ENCODE measurements around the gene VPS13C.

Gene VPS13C

GRCh38 chr15:61857169-61857829 is 202.9 kb downstream of the VPS13C start:
- H4K20me1 ChIP-seq (ENCODE audit: control insufficient read depth, insufficient read depth, low read depth, low read length): no peaks in the 10 kb centered on the region
- H3K79me2 ChIP-seq (ENCODE audit: control insufficient read depth, low read length): no peaks in the 10 kb centered on the region
- no peak overlapping the region for H3K27ac ChIP-seq (ENCODE audit: low read depth, low read length)
- no peaks in the 10 kb centered on the region for H3K9me3 ChIP-seq (ENCODE audit: control insufficient read depth, insufficient read depth, low read length)
- no peaks in the 10 kb centered on the region for H3F3A ChIP-seq (ENCODE audit: control insufficient read depth, insufficient read depth)
- H3K36me3 ChIP-seq (ENCODE audit: control insufficient read depth, low read length): 0 out of 2 replicates have a peak, but pooled peaks cover 3% of the 10 kb centered on the region
- no peak for TF ChIP-seq CTCF (IDR thresholded peaks at IDR 0.05; ENCODE audit: low read depth, low read length, poor library complexity, severe bottlenecking)
- TF ChIP-seq EZH2phosphoT487 (IDR thresholded peaks at IDR 0.05; ENCODE audit: borderline replicate concordance, low read length): no peak
- H3K4me3 ChIP-seq (ENCODE audit: low read length): 0 out of 2 replicates have a peak overlapping the region, but pooled peaks have one; percentile 3
- H3K4me1 ChIP-seq (ENCODE audit: control insufficient read depth, low read length): peaks cover 13% of the 10 kb centered on the region
- no peaks in the 10 kb centered on the region for H3K9me2 ChIP-seq (replicated peaks; ENCODE audit: control insufficient read depth, low read length)
- peak overlapping the region; percentile 14; the same call in 1 of the 2 replicates for H3K4me2 ChIP-seq (ENCODE audit: low read length)
- no peaks in the 10 kb centered on the region for H3K27me3 ChIP-seq (ENCODE audit: control insufficient read depth, low read length)

- Histone ChIP-seq H3K4me2 (ENCODE audit: low read length) (no peak overlapping the region), H3K79me2 (ENCODE audit: control insufficient read depth, low read length) (no peaks in the 10 kb centered on the region), H3K4me1 (ENCODE audit: control insufficient read depth, low read length) (peaks cover 13% of the 10 kb centered on the region), H3K27me3 (ENCODE audit: control insufficient read depth, low read length) (no peaks in the 10 kb centered on the region), H4K20me1 (ENCODE audit: control insufficient read depth, insufficient read depth, low read depth, low read length) (no peaks in the 10 kb centered on the region), H3F3A (ENCODE audit: control insufficient read depth, insufficient read depth) (no peaks in the 10 kb centered on the region), H3K9me2 (replicated peaks; ENCODE audit: control insufficient read depth, low read length) (no peaks in the 10 kb centered on the region), H3K4me3 (ENCODE audit: low read length) (no peak overlapping the region), H3K9me3 (ENCODE audit: control insufficient read depth, insufficient read depth, low read length) (no peaks in the 10 kb centered on the region), H3K36me3 (ENCODE audit: control insufficient read depth, low read length) (0 out of 2 replicates have a peak, but pooled peaks cover 3% of the 10 kb centered on the region), H3K27ac (ENCODE audit: low read depth, low read length) (no peak overlapping the region)
- TF ChIP-seq CTCF (IDR thresholded peaks at IDR 0.05; ENCODE audit: low read depth, low read length, poor library complexity, severe bottlenecking) (no peak), EZH2phosphoT487 (IDR thresholded peaks at IDR 0.05; ENCODE audit: borderline replicate concordance, low read length) (no peak)
Measured at GRCh38 chr15:61856295-61856694, 204.0 kb downstream of the VPS13C start.

- Histone ChIP-seq H3K4me3 (ENCODE audit: low read length) (no peak overlapping the region), H3K4me2 (ENCODE audit: low read length) (no peak overlapping the region), H4K20me1 (ENCODE audit: control insufficient read depth, insufficient read depth, low read depth, low read length) (no peaks in the 10 kb centered on the region), H3K4me1 (ENCODE audit: control insufficient read depth, low read length) (peaks cover 9% of the 10 kb centered on the region), H3K79me2 (ENCODE audit: control insufficient read depth, low read length) (no peaks in the 10 kb centered on the region), H3F3A (ENCODE audit: control insufficient read depth, insufficient read depth) (no peaks in the 10 kb centered on the region), H3K9me2 (replicated peaks; ENCODE audit: control insufficient read depth, low read length) (no peaks in the 10 kb centered on the region), H3K27me3 (ENCODE audit: control insufficient read depth, low read length) (no peaks in the 10 kb centered on the region), H3K27ac (ENCODE audit: low read depth, low read length) (no peak overlapping the region), H3K36me3 (ENCODE audit: control insufficient read depth, low read length) (0 out of 2 replicates have a peak, but pooled peaks cover 3% of the 10 kb centered on the region), H3K9me3 (ENCODE audit: control insufficient read depth, insufficient read depth, low read length) (no peaks in the 10 kb centered on the region)
- no peak for TF ChIP-seq CTCF (IDR thresholded peaks at IDR 0.05; ENCODE audit: low read depth, low read length, poor library complexity, severe bottlenecking)
- no peak for TF ChIP-seq EZH2phosphoT487 (IDR thresholded peaks at IDR 0.05; ENCODE audit: borderline replicate concordance, low read length)
Measured at GRCh38 chr15:61853195-61853594, 207.1 kb downstream of the VPS13C start.
